HepG2 (cell line): Measurements from ENCODE around the gene TK1. TPM values are rescaled to one million over a fixed set of nuclear protein-coding genes. Genes with fewer than 3 reads are reported as not detected.
A peak's percentile ranks its signal among the peaks of the same experiment; 100 is the strongest.

Experiments
- HES4 ChIP-seq: sonication (generic); formaldehyde crosslinking; IDR thresholded peaks from 2 replicates; pipeline ENCODE4 v1.9.0; 2021; ENCODE audit warnings: mild to moderate bottlenecking, missing genetic modification reagents, borderline replicate concordance
- HOXD1 ChIP-seq: sonication (generic); formaldehyde crosslinking; IDR thresholded peaks from 2 replicates; pipeline ENCODE4 v1.5.0; 2020; ENCODE audit warnings: missing genetic modification reagents
- ISL2 ChIP-seq: sonication (generic); formaldehyde crosslinking; IDR thresholded peaks from 2 replicates; pipeline ENCODE4 v1.5.0; 2020; ENCODE audit warnings: missing genetic modification reagents
- KDM5B ChIP-seq: sonication (generic); formaldehyde crosslinking; IDR thresholded peaks from 2 replicates; pipeline ENCODE4 v1.4.0; 2020; ENCODE audit warnings: missing genetic modification reagents, mild to moderate bottlenecking, borderline replicate concordance
- KLF11 ChIP-seq: IDR thresholded peaks from 2 replicates; pipeline ENCODE4 v1.6.1; 2016; ENCODE audit warnings: missing compliant biosample characterization
- POLR2AphosphoS5 ChIP-seq: IDR thresholded peaks from 2 replicates; pipeline ENCODE4 v1.6.1; 2012; ENCODE audit warnings: low read depth, low read length
- SRSF9 ChIP-seq: fragments of 200-400 bp; formaldehyde crosslinking; IDR thresholded peaks from 2 replicates; pipeline ENCODE4 v1.6.1; 2018; ENCODE audit warnings: borderline replicate concordance, mild to moderate bottlenecking, low read depth, low read length; ENCODE audit not compliant: insufficient read depth, poor library complexity, severe bottlenecking
- TFE3 ChIP-seq: IDR thresholded peaks from 2 replicates; pipeline ENCODE4 v1.6.1; 2016
- U2AF1 ChIP-seq: fragments of 200-400 bp; formaldehyde crosslinking; optimal IDR thresholded peaks from 2 replicates; pipeline ENCODE3; 2017; ENCODE audit warnings: mild to moderate bottlenecking, low read depth, low read length
- UBTF ChIP-seq: sonication (generic); formaldehyde crosslinking; IDR thresholded peaks from 2 replicates; pipeline ENCODE4 v1.4.0; 2020; ENCODE audit warnings: mild to moderate bottlenecking, missing genetic modification reagents
- ZBTB37 ChIP-seq: sonication (generic); formaldehyde crosslinking; IDR thresholded peaks from 2 replicates; pipeline ENCODE4 v1.4.0; 2020; ENCODE audit warnings: mild to moderate bottlenecking, missing genetic modification reagents
- ZFP90 ChIP-seq: sonication (generic); formaldehyde crosslinking; IDR thresholded peaks from 2 replicates; pipeline ENCODE4 v1.8.0; 2022; ENCODE audit warnings: missing genetic modification reagents, mild to moderate bottlenecking, inconsistent platforms, borderline replicate concordance
- ZNF282 ChIP-seq: fragments of 450-650 bp; IDR thresholded peaks from 2 replicates; pipeline ENCODE4 v1.6.1; 2018; ENCODE audit not compliant: partially characterized antibody
- ZNF317 ChIP-seq: sonication (generic); formaldehyde crosslinking; IDR thresholded peaks from 2 replicates; pipeline ENCODE4 v1.5.0; 2020; ENCODE audit warnings: mild to moderate bottlenecking, missing genetic modification reagents
- ZNF816 ChIP-seq: sonication (generic); formaldehyde crosslinking; IDR thresholded peaks from 2 replicates; pipeline ENCODE4 v1.8.0; 2022; ENCODE audit warnings: missing genetic modification reagents, mild to moderate bottlenecking, borderline replicate concordance
- polyA plus RNA-seq, 8 experiments: library from polyadenylated mRNA; depleted of rRNA in 3 of 8; stranded (reverse) in 7 of 8; unstranded in 1 of 8; fragments of >200 nt; fragmentation: Illumina TruSeq in 4 of 8; extraction: Trizol in 4 of 8; gene quantifications; 2 replicates each; pipeline versions ENCODE4 v1.2.1 to v1.2.3, GENCODE V29; 2011 to 2016; ENCODE audit warnings: low read depth in 4 of 8, missing spikeins in 1 of 8, mixed read lengths in 1 of 8; ENCODE audit not compliant: insufficient read depth in 1 of 8
- total RNA-seq, 5 experiments: library from RNA; depleted of rRNA; stranded (reverse); fragments of >200 nt; fragmentation: Illumina TruSeq; extraction: Trizol; gene quantifications; 2 replicates each; pipeline ENCODE4 v1.2.3, GENCODE V29; 2016; ENCODE audit warnings: low read depth in 1 of 5
- TF ChIP-seq, protein P1 (sequence below): sonication (generic); formaldehyde crosslinking; IDR thresholded peaks from 2 replicates; pipeline ENCODE4 v1.4.0; 2020; ENCODE audit warnings: missing genetic modification reagents
- TF ChIP-seq, protein P2 (sequence below): sonication (generic); formaldehyde crosslinking; IDR thresholded peaks from 2 replicates; pipeline ENCODE4 v1.4.0; 2020; ENCODE audit warnings: mild to moderate bottlenecking, missing genetic modification reagents
- TF ChIP-seq, protein P3 (sequence below): sonication (generic); formaldehyde crosslinking; IDR thresholded peaks from 2 replicates; pipeline ENCODE4 v1.4.0; 2020; ENCODE audit warnings: missing genetic modification reagents; ENCODE audit errors: not compliant biosample characterization

TK1 gene
- total and polyA plus RNA-seq, 2 of the 13 experiments (the other 11 are each of a cell fraction or from before 2014, with no cell fraction given): 45.0 to 96.0 TPM

DNA sequence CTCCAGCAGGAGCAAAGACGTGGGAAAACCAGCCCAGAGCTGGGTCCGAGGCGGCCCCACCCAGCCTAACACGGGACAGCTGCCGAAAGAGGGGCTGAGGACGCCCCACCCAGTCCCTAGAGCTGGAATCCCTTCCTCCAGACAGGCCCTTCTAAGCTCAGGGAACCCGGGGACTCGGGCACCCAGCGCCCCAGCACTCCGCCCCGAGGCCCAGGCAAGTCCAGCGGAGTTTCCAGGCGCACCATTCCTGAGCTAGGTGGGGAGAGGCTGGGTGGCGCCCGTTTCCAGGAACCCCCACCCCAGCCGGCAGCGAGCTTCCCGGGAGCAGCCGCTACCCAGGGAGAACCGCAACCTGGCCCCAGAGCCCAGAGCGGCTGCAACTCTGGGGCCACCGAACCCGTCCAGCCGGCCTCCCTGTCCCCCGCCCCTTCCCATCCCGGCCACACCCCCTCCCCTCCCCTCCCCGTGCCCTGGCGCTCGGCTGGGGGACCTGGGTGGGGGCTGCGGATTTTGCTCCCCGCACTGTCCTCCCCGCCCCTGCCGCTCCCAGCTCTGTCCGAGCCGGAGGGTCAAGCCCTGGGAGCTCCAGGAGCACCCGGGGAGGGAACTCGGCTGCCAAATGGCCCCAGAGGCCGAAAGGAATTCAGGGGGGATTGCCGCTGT, 58.8 kb downstream of the TK1 start (continued):
- peak; percentile 29; the same call in 1 of the 2 replicates for TF ChIP-seq UBTF
- no peak for TF ChIP-seq ISL2 (CRISPR knock-in tag)
- TF ChIP-seq ZNF282: no peak
- no peak for TF ChIP-seq TFE3 (CRISPR knock-in tag)
- TF ChIP-seq ZBTB37: peak; percentile 46; the same call in 1 of the 2 replicates
- TF ChIP-seq ZFP90 (CRISPR knock-in tag): no peak
- TF ChIP-seq POLR2AphosphoS5: peak; percentile 49; the same call in 1 of the 2 replicates
- TF ChIP-seq U2AF1: no peak
- TF ChIP-seq, protein P1, sequence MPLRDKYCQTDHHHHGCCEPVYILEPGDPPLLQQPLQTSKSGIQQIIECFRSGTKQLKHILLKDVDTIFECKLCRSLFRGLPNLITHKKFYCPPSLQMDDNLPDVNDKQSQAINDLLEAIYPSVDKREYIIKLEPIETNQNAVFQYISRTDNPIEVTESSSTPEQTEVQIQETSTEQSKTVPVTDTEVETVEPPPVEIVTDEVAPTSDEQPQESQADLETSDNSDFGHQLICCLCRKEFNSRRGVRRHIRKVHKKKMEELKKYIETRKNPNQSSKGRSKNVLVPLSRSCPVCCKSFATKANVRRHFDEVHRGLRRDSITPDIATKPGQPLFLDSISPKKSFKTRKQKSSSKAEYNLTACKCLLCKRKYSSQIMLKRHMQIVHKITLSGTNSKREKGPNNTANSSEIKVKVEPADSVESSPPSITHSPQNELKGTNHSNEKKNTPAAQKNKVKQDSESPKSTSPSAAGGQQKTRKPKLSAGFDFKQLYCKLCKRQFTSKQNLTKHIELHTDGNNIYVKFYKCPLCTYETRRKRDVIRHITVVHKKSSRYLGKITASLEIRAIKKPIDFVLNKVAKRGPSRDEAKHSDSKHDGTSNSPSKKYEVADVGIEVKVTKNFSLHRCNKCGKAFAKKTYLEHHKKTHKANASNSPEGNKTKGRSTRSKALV (CRISPR knock-in tag): 0 out of 2 replicates have a peak, but pooled peaks have one; percentile 16
- peak; percentile 36 for TF ChIP-seq ZNF317 (CRISPR knock-in tag)
- TF ChIP-seq KLF11 (CRISPR knock-in tag): 0 out of 2 replicates have a peak, but pooled peaks have one; percentile 4
- TF ChIP-seq HOXD1: no peak
- 0 out of 2 replicates have a peak, but pooled peaks have one; percentile 47 for TF ChIP-seq ZNF816 (CRISPR knock-in tag)
- TF ChIP-seq SRSF9: no peak
- no peak for TF ChIP-seq HES4 (CRISPR knock-in tag)
- no peak; the same call in none of the 2 replicates for TF ChIP-seq KDM5B (CRISPR knock-in tag)
- TF ChIP-seq, protein P2, sequence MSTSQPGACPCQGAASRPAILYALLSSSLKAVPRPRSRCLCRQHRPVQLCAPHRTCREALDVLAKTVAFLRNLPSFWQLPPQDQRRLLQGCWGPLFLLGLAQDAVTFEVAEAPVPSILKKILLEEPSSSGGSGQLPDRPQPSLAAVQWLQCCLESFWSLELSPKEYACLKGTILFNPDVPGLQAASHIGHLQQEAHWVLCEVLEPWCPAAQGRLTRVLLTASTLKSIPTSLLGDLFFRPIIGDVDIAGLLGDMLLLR (CRISPR knock-in tag): peak; percentile 16
- TF ChIP-seq, protein P3, sequence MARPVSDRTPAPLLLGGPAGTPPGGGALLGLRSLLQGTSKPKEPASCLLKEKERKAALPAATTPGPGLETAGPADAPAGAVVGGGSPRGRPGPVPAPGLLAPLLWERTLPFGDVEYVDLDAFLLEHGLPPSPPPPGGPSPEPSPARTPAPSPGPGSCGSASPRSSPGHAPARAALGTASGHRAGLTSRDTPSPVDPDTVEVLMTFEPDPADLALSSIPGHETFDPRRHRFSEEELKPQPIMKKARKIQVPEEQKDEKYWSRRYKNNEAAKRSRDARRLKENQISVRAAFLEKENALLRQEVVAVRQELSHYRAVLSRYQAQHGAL (CRISPR knock-in tag): peak; percentile 30
